ENCODE data around the gene PBX3.

The PBX3 gene

DNA sequence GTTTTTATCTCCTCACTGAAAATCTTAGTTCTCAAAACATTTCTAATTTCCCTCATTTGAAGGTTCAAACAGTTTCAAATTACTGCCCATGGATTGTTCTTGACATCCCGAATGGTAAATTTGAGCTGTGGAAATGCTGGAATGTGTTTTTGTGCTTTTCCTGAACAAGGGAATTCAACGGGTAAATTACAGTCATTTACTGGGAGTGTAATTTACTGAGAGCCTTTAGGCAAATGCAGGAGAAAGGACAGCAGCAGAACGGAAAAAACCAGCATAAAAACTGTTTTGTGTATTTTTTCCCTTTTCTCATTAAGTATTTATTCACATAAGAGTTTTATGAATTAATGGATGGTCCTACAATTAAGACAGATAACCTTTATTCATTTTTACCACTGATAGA lies 139.2 kb downstream of the PBX3 start:
- H3K4me1 ChIP-seq = peaks cover 73% of the 10 kb centered on the region
- H3K27me3 ChIP-seq (ENCODE audit: low read depth) = no peaks in the 10 kb centered on the region
- no peak for DNase-seq (ENCODE audit: low spot score in 2 of 2)
- no peaks in the 10 kb centered on the region for H3K9me3 ChIP-seq
- in situ Hi-C loops (cut with MboI; ENCODE audit: low sequenced_read_pairs) = no loop called here
- H3K36me3 ChIP-seq (replicated peaks) = no peaks in the 10 kb centered on the region
- H3K4me3 ChIP-seq = no peak overlapping the region

DNA sequence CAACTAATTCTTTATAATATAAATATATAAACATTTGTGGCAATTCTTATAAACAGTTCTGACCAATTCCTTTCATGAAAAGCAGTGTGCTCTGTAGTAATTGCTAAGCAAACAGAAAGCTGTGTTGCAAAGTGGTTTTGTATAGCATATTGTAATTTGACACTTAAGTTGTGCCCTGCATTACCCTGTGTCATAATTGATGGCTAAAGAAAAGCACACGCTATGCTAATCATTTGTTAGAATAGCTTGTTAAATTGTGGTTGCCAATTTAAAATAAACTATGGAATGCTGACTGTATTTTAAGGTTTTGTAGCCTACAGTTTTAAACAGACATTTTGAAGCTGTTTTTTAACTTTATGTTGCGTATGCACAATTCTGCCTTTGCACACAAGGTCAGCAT lies 140.0 kb downstream of the PBX3 start:
- Histone ChIP-seq H3K36me3 (replicated peaks) (no peaks in the 10 kb centered on the region), H3K9me3 (no peaks in the 10 kb centered on the region), H3K27me3 (ENCODE audit: low read depth) (no peaks in the 10 kb centered on the region), H3K4me1 (peaks cover 80% of the 10 kb centered on the region), H3K4me3 (no peak overlapping the region)
- DNase-seq (ENCODE audit: low spot score in 2 of 2) = peak in 1 of 2 experiments; percentile 96
- in situ Hi-C loops (cut with MboI; ENCODE audit: low sequenced_read_pairs) = no loop called here

DNA sequence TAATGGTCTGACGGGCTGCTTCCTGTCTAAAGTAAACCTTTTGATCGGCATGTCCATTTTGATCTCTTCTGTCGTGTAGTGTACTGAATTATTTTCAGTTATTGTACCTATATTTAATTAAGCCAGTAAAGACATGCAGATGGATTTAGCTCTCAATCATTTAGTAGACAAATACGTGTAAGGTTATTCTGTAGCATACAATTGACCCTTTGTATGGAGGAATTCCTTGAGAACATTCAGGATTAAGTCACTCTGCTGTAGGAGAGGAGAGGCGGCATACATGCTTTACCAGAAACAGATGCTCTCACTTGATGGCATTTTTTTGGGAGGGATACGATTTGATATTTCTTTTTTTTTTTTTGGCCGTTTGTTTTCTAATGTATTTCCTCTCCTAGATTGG lies 141.0 kb downstream of the PBX3 start:
- Histone ChIP-seq H3K9me3 (no peaks in the 10 kb centered on the region), H3K4me3 (no peak overlapping the region), H3K27me3 (ENCODE audit: low read depth) (no peaks in the 10 kb centered on the region), H3K4me1 (peaks cover 80% of the 10 kb centered on the region), H3K36me3 (replicated peaks) (no peaks in the 10 kb centered on the region)
- peak; percentile 45 to 92 for DNase-seq (ENCODE audit: low spot score in 2 of 2)
- in situ Hi-C loops (cut with MboI; ENCODE audit: low sequenced_read_pairs) = no loop called here

DNA sequence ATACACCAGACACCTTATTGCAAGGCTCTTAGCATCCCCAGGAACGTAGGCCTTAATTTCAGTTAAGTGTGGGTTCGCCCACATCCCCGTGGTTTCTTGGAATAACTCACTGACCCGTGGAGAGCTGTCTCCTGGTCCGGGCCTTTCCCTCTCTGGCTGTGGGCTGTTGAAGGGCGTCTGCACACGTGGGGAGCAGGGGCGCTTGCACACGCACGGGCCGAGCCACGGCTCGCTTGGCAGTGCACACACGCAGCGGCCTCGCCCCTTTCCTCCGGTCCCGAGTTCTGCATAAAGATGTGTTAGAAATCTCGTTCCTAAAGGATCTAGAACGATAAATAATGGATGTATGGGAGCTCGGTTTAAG lies 141.9 kb downstream of the PBX3 start:
- Histone ChIP-seq H3K4me3 (peak overlapping the region; percentile 20), H3K36me3 (replicated peaks) (no peaks in the 10 kb centered on the region), H3K9me3 (no peaks in the 10 kb centered on the region), H3K27me3 (ENCODE audit: low read depth) (no peaks in the 10 kb centered on the region), H3K4me1 (peaks cover 83% of the 10 kb centered on the region)
- in situ Hi-C loops (cut with MboI; ENCODE audit: low sequenced_read_pairs) = no loop called here
- DNase-seq (ENCODE audit: low spot score in 2 of 2) = peak in 1 of 2 experiments; percentile 30

DNA sequence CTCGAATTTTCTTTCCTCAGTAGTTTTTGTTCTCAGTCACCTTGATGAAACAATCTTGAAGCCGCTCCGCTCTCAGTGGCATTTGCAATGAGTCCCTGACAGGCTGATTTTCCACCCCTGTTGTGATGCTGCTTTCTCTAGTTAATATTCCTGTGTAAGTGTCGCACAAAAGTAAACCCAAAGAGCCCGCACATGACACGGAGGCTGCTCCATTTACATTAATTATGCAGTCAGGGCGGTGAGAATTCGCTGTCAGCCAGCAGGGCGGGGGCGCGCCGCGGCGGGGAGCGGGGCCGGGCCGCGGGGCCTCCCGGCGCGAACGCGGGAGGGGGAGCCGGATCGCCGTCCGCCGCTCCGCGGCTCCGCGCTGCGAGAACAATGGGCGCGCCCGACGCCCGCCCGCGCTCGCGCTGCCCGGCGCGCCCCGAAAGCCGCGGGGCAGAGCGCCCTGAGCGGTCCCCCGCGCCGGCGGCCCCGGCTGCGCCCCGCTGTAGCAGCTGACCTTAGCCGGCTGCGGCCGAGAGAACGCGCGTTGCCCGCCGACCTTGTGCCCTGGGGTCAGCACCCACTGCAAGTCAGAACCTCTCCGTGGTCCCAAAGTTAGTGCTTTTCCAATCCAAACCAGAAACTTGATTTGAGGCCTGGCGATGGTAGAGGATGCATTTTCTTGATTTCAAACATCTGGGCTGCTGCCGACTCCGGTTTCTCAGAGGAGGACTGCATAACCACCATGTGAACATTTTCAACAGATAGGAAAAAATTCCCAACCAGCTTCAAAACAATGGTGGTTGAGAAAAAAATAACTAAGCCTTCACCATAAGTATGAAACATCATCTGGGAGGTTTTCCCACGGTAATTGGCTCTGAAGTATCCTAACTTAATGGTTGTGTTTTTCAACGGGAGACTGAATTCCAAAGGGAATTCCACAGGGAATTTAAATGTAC lies 142.6 kb downstream of the PBX3 start:
- H3K9me3 ChIP-seq = no peaks in the 10 kb centered on the region
- H3K27me3 ChIP-seq (ENCODE audit: low read depth) = no peaks in the 10 kb centered on the region
- H3K36me3 ChIP-seq (replicated peaks) = no peaks in the 10 kb centered on the region
- in situ Hi-C loops (cut with MboI; ENCODE audit: low sequenced_read_pairs) = no loop called here
- DNase-seq (ENCODE audit: low spot score in 2 of 2) = peak; percentile 77 to 82
- peaks cover 86% of the 10 kb centered on the region for H3K4me1 ChIP-seq
- H3K4me3 ChIP-seq = peak overlapping the region; percentile 26

DNA sequence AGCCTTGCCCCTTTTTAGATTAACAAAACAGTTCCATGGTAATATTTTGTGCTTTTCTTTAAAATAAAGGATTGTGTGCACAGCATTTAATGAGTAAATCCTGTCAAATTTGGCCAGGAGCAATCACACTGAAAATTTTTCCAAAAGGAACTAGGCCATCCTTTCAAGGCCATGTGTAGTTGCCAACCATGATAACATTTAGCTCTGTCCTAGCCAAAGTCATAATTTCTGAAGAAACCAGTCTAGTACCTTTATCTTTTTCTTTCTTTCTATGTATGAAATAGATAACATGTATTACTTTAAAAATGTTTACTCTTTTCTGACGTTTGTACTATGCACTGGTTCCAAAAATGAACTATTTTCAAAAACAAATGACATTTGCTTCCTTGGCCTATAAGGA lies 143.7 kb downstream of the PBX3 start:
- H3K9me3 ChIP-seq = no peaks in the 10 kb centered on the region
- no peaks in the 10 kb centered on the region for H3K27me3 ChIP-seq (ENCODE audit: low read depth)
- no peak overlapping the region for H3K4me3 ChIP-seq
- peaks cover 82% of the 10 kb centered on the region for H3K4me1 ChIP-seq
- no peak for DNase-seq (ENCODE audit: low spot score in 2 of 2)
- no peaks in the 10 kb centered on the region for H3K36me3 ChIP-seq (replicated peaks)
- in situ Hi-C loops (cut with MboI; ENCODE audit: low sequenced_read_pairs) = no loop called here

DNA sequence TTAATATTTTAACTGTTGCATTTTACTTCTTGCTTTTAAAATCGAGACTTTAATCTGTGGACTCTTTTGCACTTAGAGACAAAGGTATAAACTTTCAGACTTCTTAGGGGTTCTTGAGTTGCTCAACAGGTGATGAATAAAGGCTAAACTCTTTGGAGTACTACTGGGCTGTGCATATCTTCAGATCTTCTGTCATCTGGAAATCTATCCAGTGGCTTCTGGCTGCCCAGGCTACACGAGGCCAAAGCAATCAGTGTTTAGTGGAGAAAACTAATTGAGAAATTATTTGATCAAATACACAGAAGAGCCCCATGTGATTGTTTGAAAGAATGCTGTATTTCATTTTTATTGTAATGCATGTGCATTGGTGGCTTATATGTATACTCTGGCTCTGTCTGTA lies 146.1 kb downstream of the PBX3 start:
- in situ Hi-C loops (cut with MboI; ENCODE audit: low sequenced_read_pairs) = no loop called here
- Histone ChIP-seq H3K9me3 (no peaks in the 10 kb centered on the region), H3K36me3 (replicated peaks) (no peaks in the 10 kb centered on the region), H3K4me1 (peaks cover 65% of the 10 kb centered on the region), H3K4me3 (no peak overlapping the region), H3K27me3 (ENCODE audit: low read depth) (no peaks in the 10 kb centered on the region)
- no peak for DNase-seq (ENCODE audit: low spot score in 2 of 2)

DNA sequence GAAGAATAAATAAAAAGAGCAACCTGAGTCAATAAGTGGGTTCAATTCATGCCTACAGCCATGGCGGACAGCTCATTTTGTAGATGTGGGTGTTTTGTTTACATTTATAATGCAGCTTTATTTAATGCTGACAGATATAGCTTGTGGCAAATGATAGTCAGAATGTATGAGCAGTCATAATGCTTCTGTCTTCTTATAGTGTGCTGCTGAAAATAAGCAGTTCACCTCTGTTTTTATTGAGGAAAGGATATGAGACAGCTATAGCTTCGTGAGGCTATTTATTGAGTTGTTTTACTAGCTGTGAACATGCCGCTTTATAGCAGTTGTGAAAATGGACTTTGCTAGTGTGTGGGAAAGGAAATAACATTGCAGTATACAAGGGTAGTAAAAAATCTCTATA lies 147.4 kb downstream of the PBX3 start:
- in situ Hi-C loops (cut with MboI; ENCODE audit: low sequenced_read_pairs) = no loop called here
- Histone ChIP-seq H3K36me3 (replicated peaks) (no peaks in the 10 kb centered on the region), H3K9me3 (no peaks in the 10 kb centered on the region), H3K4me1 (peaks cover 54% of the 10 kb centered on the region), H3K4me3 (no peak overlapping the region), H3K27me3 (ENCODE audit: low read depth) (no peaks in the 10 kb centered on the region)
- no peak for DNase-seq (ENCODE audit: low spot score in 2 of 2)

DNA sequence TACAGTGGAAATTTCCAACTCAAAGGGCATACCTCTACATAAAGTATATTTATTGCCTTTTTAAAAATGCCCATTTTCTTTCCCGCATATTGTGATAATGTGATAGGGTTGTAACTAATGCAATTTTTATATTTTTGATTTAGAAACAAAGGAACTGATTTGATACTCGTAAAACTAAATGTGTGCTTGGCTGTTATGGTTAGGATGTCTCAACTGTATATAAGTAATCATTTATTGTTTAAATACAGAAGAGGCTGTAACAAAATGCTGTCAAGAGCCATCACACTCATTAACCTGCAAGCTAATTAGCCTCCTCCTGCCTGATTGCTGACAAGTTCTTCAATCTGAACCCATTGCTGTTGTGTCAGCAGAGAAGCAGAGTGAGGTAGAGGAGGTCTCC lies 149.2 kb downstream of the PBX3 start:
- no peak for DNase-seq (ENCODE audit: low spot score in 2 of 2)

DNA sequence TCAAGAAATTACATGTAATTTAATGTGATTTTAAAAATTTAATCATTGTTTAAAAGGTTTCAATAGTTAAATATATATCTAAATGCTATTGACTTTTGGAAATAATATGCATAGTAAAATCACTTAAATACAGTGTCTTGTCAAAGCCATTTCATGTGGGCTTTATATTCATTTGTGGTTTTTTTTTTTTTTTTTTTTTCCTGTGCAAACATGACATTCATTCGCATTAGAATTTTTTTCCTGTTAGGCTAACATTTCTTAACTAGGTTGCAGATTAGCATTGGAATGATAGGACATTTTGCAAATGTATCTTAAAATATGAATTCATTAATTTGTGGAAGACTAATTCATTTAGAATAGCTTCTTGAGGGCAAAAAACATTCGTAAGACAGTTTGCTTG lies 149.8 kb downstream of the PBX3 start:
- H3K4me1 ChIP-seq = peaks cover 43% of the 10 kb centered on the region
- in situ Hi-C loops (cut with MboI; ENCODE audit: low sequenced_read_pairs) = no loop called here

More for the DNA sequence above, 149.2 kb downstream of the PBX3 start:
- in situ Hi-C loops (cut with MboI; ENCODE audit: low sequenced_read_pairs) = no loop called here
- Histone ChIP-seq H3K27me3 (ENCODE audit: low read depth) (no peaks in the 10 kb centered on the region), H3K9me3 (no peaks in the 10 kb centered on the region), H3K36me3 (replicated peaks) (no peaks in the 10 kb centered on the region), H3K4me1 (peaks cover 48% of the 10 kb centered on the region), H3K4me3 (no peak overlapping the region)

DNA sequence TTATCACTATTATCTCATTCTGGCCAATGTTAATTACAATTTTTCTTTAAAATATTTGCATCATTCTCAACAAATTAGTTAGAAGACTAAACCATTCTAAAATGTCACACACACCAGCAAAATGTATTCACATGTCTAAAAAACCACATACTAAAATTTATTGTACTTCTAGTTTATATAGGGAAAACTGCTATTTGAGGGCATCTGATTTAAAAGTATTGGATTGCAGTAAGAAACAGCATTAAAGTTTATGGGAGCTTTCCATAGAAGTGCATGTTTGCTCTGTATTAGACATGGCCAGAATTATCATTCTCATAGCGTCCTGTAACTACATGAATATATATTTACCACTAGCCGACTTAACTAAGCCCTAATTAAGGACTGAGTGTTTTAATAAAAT lies 150.3 kb downstream of the PBX3 start:
- in situ Hi-C loops (cut with MboI; ENCODE audit: low sequenced_read_pairs) = no loop called here
- Histone ChIP-seq H3K4me3 (no peak overlapping the region), H3K36me3 (replicated peaks) (no peaks in the 10 kb centered on the region), H3K27me3 (ENCODE audit: low read depth) (no peaks in the 10 kb centered on the region), H3K4me1 (peaks cover 42% of the 10 kb centered on the region), H3K9me3 (no peaks in the 10 kb centered on the region)
- no peak for DNase-seq (ENCODE audit: low spot score in 2 of 2)

More for the DNA sequence above, 149.8 kb downstream of the PBX3 start:
- Histone ChIP-seq H3K27me3 (ENCODE audit: low read depth) (no peaks in the 10 kb centered on the region), H3K9me3 (no peaks in the 10 kb centered on the region), H3K4me3 (no peak overlapping the region), H3K36me3 (replicated peaks) (no peaks in the 10 kb centered on the region)
- no peak for DNase-seq (ENCODE audit: low spot score in 2 of 2)

DNA sequence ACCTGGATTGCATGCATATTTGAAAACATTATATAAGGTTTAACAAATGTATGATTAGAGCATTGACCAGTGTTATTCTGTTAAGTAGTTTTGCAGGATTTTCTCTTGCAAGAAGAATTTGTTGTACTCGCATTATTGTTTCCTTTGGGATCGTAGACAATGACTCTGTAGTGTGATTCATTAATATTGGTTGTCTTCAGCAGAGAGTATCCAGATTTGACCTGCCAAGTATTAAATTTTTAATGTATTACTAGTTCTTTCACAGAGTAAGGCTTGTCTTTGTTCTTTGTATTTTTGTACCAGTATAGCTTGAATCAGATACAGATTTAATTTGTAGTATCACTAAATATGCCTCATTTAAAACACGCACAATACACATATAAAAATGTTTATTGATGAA lies 155.0 kb downstream of the PBX3 start:
- Histone ChIP-seq H3K36me3 (replicated peaks) (no peaks in the 10 kb centered on the region), H3K9me3 (no peaks in the 10 kb centered on the region), H3K4me1 (peaks cover 31% of the 10 kb centered on the region), H3K4me3 (no peak overlapping the region), H3K27me3 (ENCODE audit: low read depth) (no peaks in the 10 kb centered on the region)
- in situ Hi-C loops (cut with MboI; ENCODE audit: low sequenced_read_pairs) = no loop called here
- no peak for DNase-seq (ENCODE audit: low spot score in 2 of 2)

DNA sequence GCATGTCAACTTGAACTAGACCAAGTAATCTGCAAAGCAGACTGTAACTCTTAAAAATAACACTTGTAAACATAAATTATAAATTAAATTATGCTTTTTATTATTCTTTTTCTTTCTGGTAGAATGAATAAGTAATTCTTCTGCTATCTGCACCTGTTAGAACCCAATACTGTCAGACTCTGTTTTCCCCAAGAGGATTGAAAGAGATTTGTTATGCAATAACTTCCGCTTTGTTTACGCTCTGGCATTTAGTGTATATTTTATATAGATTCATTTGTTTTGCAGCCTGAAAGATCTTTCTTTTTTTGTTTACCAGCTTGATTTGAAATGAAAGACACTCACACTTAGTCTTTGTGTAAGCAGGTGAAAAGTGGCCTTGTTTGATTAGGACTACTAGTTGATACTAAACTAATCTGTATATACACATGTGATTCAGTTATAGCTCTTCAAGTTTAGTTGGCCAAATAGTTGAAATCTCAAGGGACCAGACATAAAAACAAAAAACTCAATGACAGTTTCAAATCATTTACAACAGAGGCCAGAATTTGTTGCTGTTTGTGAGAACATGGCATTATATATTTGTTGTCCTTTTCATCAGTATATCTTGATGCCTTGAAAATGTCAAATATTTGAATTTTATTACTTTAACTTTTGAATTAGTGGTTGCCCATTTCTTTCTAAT lies 155.8 kb downstream of the PBX3 start:
- DNase-seq (ENCODE audit: low spot score in 2 of 2) = no peak
- Histone ChIP-seq H3K4me1 (peaks cover 31% of the 10 kb centered on the region), H3K27me3 (ENCODE audit: low read depth) (no peaks in the 10 kb centered on the region), H3K4me3 (no peak overlapping the region), H3K9me3 (no peaks in the 10 kb centered on the region), H3K36me3 (replicated peaks) (no peaks in the 10 kb centered on the region)
- in situ Hi-C loops (cut with MboI; ENCODE audit: low sequenced_read_pairs) = no loop called here

DNA sequence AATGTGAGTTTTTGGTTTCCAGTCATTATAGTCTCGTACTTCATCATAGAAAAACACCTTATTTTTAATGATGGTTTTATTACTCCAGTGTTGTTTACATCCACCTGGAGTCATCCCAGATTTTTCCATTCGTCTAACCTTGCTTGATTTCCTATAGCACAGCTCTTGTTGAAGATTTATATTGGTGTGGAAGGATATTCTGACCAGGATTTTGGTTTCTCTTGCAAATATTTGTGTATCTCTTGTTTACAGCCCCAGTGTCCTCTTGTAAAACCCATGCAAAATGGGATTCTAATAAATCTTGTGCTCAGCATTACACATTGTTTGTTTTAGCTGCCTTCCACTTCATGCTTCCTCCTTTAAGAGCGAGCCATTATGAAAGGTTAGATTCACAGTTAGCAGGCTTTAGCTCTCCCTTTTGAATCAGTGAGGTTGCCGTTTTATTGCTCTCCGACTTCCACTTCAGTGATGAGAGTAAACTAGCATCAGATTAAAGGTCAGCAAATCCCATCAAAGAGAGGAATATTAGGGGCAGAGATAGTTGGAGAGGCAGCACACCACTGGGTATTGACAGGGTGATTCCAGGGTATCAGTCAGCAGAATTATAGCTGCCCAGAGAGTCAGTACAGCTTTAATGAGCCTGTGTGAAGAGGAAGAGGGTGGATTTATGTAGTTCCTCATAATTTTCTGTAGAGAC lies 157.1 kb downstream of the PBX3 start:
- no peak overlapping the region for H3K4me3 ChIP-seq
- peak; percentile 18 to 64 for DNase-seq (ENCODE audit: low spot score in 2 of 2)
- peaks cover 32% of the 10 kb centered on the region for H3K4me1 ChIP-seq
- H3K36me3 ChIP-seq (replicated peaks) = no peaks in the 10 kb centered on the region
- H3K9me3 ChIP-seq = no peaks in the 10 kb centered on the region
- no peaks in the 10 kb centered on the region for H3K27me3 ChIP-seq (ENCODE audit: low read depth)
- in situ Hi-C loops (cut with MboI; ENCODE audit: low sequenced_read_pairs) = no loop called here

Data from HAP-1 (cell line).